Stimulated activated CD4-positive, alpha-beta T cell treated with anti-CD3 and anti-CD28 coated beads, Interleukin-2, amount 100 ng/mL, for 4 hours (primary cell): ENCODE measurements around the gene CENPP.

Experiments used
- DNase-seq: peaks from one replicate; pipeline ENCODE4 v3.0.0-alpha.2; 2020; ENCODE audit warnings: low read depth

Gene CENPP

GRCh38 chr9:92313624-92314012 is 12.1 kb upstream of the CENPP start:
- no peak for DNase-seq

- DNase-seq: no peak
Measured at GRCh38 chr9:92315456-92315855, 10.3 kb upstream of the CENPP start.

GRCh38 chr9:92324431-92324830 is 1.3 kb upstream of the CENPP start:
- DNase-seq: no peak

- no peak for DNase-seq
Measured at GRCh38 chr9:92324889-92325268, 874 bp upstream of the CENPP start.

- DNase-seq: no peak
Measured at GRCh38 chr9:92325991-92326500, 293 bp downstream of the CENPP start.

- no peak for DNase-seq
Measured at GRCh38 chr9:92327283-92327850, 1.6 kb downstream of the CENPP start.

GRCh38 chr9:92328225-92328624 is 2.5 kb downstream of the CENPP start:
- DNase-seq: no peak

- no peak for DNase-seq
Measured at GRCh38 chr9:92332577-92333281, 7.0 kb downstream of the CENPP start.

GRCh38 chr9:92333282-92333634 is 7.5 kb downstream of the CENPP start:
- DNase-seq: no peak

GRCh38 chr9:92341578-92341977 is 15.8 kb downstream of the CENPP start:
- no peak for DNase-seq

GRCh38 chr9:92342825-92343488 is 17.2 kb downstream of the CENPP start:
- DNase-seq: no peak

- no peak for DNase-seq
Measured at GRCh38 chr9:92345582-92345981, 19.8 kb downstream of the CENPP start.

GRCh38 chr9:92349771-92350739 is 24.3 kb downstream of the CENPP start:
- DNase-seq: no peak

GRCh38 chr9:92350740-92351133 is 25.0 kb downstream of the CENPP start:
- DNase-seq: no peak

- DNase-seq: no peak
Measured at GRCh38 chr9:92353051-92353450, 27.3 kb downstream of the CENPP start.

- DNase-seq: no peak
Measured at GRCh38 chr9:92359394-92359995, 33.7 kb downstream of the CENPP start.

- DNase-seq: no peak
Measured at GRCh38 chr9:92360083-92360482, 34.3 kb downstream of the CENPP start.

- DNase-seq: no peak
Measured at GRCh38 chr9:92369075-92369474, 43.3 kb downstream of the CENPP start.

GRCh38 chr9:92373167-92373566 is 47.4 kb downstream of the CENPP start:
- no peak for DNase-seq

- no peak for DNase-seq
Measured at GRCh38 chr9:92377876-92378275, 52.1 kb downstream of the CENPP start.

GRCh38 chr9:92378865-92379560 is 53.3 kb downstream of the CENPP start:
- DNase-seq: no peak
